HUES64 (cell line): Measurements from ENCODE around the gene VWA1.
A peak's percentile ranks its signal among the peaks of the same experiment; 100 is the strongest.
"Not testable (repeated sequence)": the region's sequence is repeated elsewhere in the genome, so short reads cannot be mapped to it uniquely, and the experiment has no call there.

ENCODE experiments used
- H3K27ac ChIP-seq: 2 replicates; pipeline ENCODE4 v1.7.0; 2013; ENCODE audit warnings: low read depth, low read length, inconsistent platforms
- H3K27me3 ChIP-seq: 2 replicates; pipeline ENCODE4 v1.6.1; 2013; ENCODE audit warnings: mild to moderate bottlenecking, low read length; ENCODE audit not compliant: insufficient read depth
- H3K36me3 ChIP-seq: 2 replicates; pipeline ENCODE4 v1.6.1; 2013; ENCODE audit warnings: mild to moderate bottlenecking, low read length; ENCODE audit not compliant: insufficient read depth
- H3K4me1 ChIP-seq: 2 replicates; pipeline ENCODE4 v1.6.1; 2013; ENCODE audit warnings: mild to moderate bottlenecking, low read length, moderate library complexity; ENCODE audit not compliant: insufficient read depth
- H3K4me3 ChIP-seq: 2 replicates; pipeline ENCODE4 v1.5.1; 2013; ENCODE audit warnings: mild to moderate bottlenecking, low read length, moderate library complexity
- H3K9ac ChIP-seq: 2 replicates; pipeline ENCODE4 v1.6.1; 2013; ENCODE audit warnings: mild to moderate bottlenecking, low read depth, low read length
- H3K9me3 ChIP-seq: 2 replicates; pipeline ENCODE4 v1.6.1; 2013; ENCODE audit warnings: low read depth, low read length; ENCODE audit not compliant: insufficient read depth
- WGBS: fragments of 150-250, 120-280 bp; methylation state at CpG from one replicate; pipeline ENCODE4 v1.1.7; 2013; ENCODE audit warnings: missing lambda C conversion rate; 5-methylcytosine and 5-hydroxymethylcytosine counted together

VWA1 gene

GRCh38 chr1:1468196-1468985 is 32.9 kb downstream of the VWA1 start:
- H3K36me3 ChIP-seq, H3K9me3 ChIP-seq, H3K9ac ChIP-seq, H3K4me1 ChIP-seq, H3K27me3 ChIP-seq, H3K4me3 ChIP-seq, H3K27ac ChIP-seq: not testable (repeated sequence)
- 91% methylated on average over 33 of the region's 44 CpGs for WGBS

DNA sequence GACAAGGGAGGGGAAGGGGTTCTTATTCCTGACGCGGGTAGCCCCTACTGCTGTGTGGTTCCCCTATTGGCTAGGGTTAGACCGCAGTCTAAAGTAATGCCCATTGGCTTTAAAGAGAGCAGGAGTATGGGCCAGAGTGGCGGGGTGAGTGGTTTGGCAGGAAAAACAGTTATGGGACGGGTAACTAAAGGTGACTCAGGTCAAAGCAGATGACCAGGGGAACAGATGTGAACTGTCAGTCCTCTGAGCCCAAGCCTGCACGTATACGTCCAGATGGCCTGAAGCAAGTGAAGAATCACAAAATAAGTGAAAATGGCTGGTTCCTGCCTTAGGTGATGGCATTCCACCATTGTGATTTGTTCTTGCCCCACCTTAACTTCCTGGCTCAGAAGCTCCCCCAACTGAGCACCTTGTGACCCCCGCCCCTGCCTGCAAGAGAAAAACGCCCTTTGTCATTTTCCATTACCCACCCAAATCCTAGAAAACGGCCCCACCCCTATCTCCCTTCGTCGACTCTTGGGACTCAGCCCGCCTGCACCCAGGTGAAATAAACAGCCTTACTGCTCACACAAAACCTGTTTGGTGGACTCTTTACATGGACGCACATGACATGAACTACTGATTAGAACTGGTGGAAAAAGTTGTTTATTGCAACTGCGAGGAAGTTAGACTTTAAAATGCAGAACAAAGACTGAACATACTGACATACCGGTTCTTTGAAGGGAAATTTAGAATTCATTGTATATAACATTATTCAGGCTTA is 35.3 kb downstream of the VWA1 start:
- Histone ChIP-seq H3K27ac (peak overlapping the region; percentile 81), H3K27me3 (no peaks in the 10 kb centered on the region), H3K4me3 (peak overlapping the region; percentile 98), H3K9ac (peak overlapping the region; percentile 89), H3K36me3 (no peaks in the 10 kb centered on the region), H3K9me3 (no peaks in the 10 kb centered on the region), H3K4me1 (peaks cover 6% of the 10 kb centered on the region; the same call in 1 of the 2 replicates)
- WGBS = 25% methylated on average over 15 of the region's 16 CpGs

GRCh38 chr1:1471389-1472052 is 36.0 kb downstream of the VWA1 start, which contains the start of gene ATAD3B:
Gene ATAD3B (plus strand): TSS chr1:1471765. CDS start chr1:1471885, 120 bp downstream.
- Histone ChIP-seq H3K9me3 (no peaks in the 10 kb centered on the region), H3K36me3 (no peaks in the 10 kb centered on the region), H3K27ac (peak within 1 kb of the TSS; percentile 81), H3K27me3 (no peaks in the 10 kb centered on the region), H3K4me3 (peak within 1 kb of the TSS; percentile 98), H3K9ac (peak within 1 kb of the TSS; percentile 89), H3K4me1 (peaks cover 6% of the 10 kb centered on the region; the same call in 1 of the 2 replicates)
- under 1% methylated on average over 87 of the region's 87 CpGs for WGBS

GRCh38 chr1:1472053-1472876 is 36.8 kb downstream of the VWA1 start:
- not testable (repeated sequence) for H3K4me1 ChIP-seq, H3K27me3 ChIP-seq, H3K36me3 ChIP-seq, H3K9me3 ChIP-seq, H3K27ac ChIP-seq
- Histone ChIP-seq H3K9ac (peak overlapping the region; percentile 84), H3K4me3 (peak overlapping the region; percentile 98)
- 4% methylated on average over 49 of the region's 65 CpGs for WGBS

GRCh38 chr1:1476011-1476410 is 40.5 kb downstream of the VWA1 start:
- H3K4me3 ChIP-seq, H3K9me3 ChIP-seq, H3K9ac ChIP-seq, H3K27me3 ChIP-seq, H3K27ac ChIP-seq, H3K4me1 ChIP-seq: not testable (repeated sequence)
- WGBS = 96% methylated on average over 13 of the region's 17 CpGs
- peaks cover 31% of the 10 kb centered on the region for H3K36me3 ChIP-seq

DNA sequence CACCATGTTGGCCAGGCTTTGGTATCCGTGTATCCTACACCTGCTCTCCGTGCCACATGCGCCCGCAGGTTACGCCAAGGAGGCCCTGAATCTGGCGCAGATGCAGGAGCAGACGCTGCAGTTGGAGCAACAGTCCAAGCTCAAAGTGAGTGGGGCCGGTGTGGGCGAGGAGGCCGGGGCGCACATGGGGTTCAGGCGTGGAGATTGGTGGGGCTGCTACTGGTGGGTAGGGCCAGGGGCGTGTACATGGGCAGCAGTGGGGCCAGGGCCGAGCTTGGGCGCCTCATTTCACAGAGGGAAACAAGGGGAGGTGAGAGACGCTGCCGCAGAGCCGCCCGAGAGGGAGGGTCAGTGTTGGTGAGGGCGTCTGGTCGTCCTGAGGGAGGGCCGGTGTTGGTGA is 41.7 kb downstream of the VWA1 start:
- Histone ChIP-seq H3K36me3 (peaks cover 34% of the 10 kb centered on the region), H3K27me3 (no peaks in the 10 kb centered on the region), H3K27ac (no peak overlapping the region), H3K4me3 (no peak overlapping the region), H3K9ac (no peak overlapping the region), H3K9me3 (no peaks in the 10 kb centered on the region), H3K4me1 (no peaks in the 10 kb centered on the region)
- WGBS = 95% methylated on average over 20 of the region's 22 CpGs

DNA sequence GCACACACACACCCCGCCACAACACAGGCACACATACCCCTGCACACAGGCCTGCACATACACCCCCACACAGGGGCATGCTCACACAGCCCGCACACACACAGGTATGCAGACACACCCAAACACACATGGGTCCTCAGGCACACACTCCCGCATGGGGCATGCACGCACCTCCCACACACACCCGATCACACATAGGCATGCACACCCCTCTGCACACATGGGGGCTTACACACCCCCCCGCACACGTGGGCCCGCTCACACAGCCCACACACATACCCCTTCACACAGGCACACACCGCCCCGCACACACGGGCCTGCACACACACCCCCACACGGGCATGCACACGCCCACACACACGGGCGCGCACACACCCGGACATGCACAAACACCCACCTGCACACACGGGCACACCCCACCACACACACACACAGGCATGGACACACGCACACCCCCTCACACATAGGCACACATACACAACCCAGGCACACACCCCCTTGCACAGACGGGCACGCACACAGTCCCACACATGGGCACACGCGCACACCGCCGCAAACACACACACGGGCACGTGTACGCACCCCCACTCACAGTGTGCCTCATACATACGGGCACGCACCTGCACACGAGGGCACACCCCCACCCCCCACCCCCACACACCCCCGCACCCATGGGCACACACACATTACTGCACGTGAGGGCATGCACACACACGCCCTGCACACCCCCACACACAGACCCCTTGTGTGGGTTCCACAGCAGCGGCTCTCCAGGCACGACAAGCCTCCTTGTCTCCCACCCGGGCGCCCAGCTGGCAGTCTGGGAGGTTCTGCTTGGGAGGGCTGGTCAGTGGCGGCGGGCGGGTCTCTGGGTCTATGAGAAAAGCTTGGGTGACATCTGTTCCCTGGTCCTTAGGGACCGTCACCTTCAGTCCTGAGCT is 44.3 kb downstream of the VWA1 start:
- no peak overlapping the region for H3K4me3 ChIP-seq
- 96% methylated on average over 42 of the region's 42 CpGs for WGBS
- no peaks in the 10 kb centered on the region for H3K9me3 ChIP-seq
- H3K36me3 ChIP-seq = peaks cover 57% of the 10 kb centered on the region
- no peaks in the 10 kb centered on the region for H3K27me3 ChIP-seq
- no peak overlapping the region for H3K9ac ChIP-seq
- H3K27ac ChIP-seq = no peak overlapping the region
- H3K4me1 ChIP-seq = no peaks in the 10 kb centered on the region

DNA sequence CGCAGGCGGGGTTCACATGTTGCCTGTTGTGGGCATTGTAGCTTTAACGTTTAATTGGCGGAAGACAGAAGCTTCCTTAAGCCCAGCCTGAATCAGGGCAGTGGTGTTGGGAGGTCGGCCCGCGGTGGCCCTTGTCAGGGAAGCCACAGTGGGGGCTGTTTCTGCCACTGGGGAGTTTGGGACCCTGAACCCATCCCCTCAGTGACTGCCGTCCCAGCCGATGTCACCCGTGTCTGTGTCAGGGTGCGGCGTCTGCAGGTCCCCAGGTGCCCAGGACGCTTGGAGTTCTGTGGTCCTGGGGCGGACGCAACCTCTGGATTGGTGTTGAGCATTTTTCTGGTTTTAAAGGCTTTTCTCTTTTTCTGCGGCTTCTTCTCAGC is 45.0 kb downstream of the VWA1 start:
- 96% methylated on average over 15 of the region's 16 CpGs for WGBS
- H3K4me3 ChIP-seq, H3K9me3 ChIP-seq, H3K9ac ChIP-seq, H3K27ac ChIP-seq, H3K27me3 ChIP-seq, H3K4me1 ChIP-seq: not testable (repeated sequence)
- H3K36me3 ChIP-seq = peaks cover 57% of the 10 kb centered on the region

DNA sequence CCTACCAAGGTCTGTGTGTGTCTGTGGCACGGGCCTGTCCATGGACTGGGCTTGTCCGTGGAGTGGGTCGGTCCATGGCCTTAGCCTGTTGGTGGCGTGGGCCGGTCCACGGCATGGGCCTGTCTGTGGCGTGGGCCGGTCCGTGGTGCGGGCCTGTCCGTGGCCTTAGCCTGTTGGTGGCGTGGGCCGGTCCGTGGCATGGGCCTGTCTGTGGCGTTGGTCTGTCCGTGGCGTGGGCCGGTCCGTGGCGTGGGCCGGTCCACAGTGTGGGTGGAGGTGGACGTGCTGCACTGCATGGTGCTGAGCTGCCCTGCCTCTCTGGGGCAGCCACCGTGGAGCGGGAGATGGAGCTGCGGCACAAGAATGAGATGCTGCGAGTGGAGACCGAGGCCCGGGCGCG is 46.3 kb downstream of the VWA1 start:
- 98% methylated on average over 26 of the region's 30 CpGs for WGBS
- not testable (repeated sequence) for H3K27me3 ChIP-seq, H3K9ac ChIP-seq, H3K4me3 ChIP-seq, H3K9me3 ChIP-seq, H3K4me1 ChIP-seq, H3K27ac ChIP-seq
- peaks cover 64% of the 10 kb centered on the region for H3K36me3 ChIP-seq

DNA sequence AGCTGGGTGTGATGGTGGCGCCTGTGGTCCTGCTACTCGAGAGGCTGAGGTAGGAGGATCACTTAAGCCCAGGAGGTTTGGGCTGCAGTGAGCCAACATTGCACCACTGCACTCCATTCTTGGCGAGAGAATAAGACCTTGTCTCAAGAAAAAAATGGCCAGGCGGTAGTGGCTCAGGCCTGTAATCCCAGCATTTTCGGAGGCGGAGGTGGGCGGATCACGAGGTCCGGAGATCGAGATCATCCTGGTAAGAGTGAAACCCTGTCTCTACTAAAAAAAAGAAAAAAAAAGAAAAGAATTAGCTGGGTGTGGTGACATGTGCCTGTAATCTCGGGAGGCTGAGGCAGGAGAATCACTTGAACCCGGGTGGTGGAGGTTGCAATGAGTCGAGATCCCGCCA is 47.4 kb downstream of the VWA1 start:
- H3K27ac ChIP-seq = no peak overlapping the region
- no peaks in the 10 kb centered on the region for H3K9me3 ChIP-seq
- no peak overlapping the region for H3K9ac ChIP-seq
- no peaks in the 10 kb centered on the region for H3K4me1 ChIP-seq
- peaks cover 62% of the 10 kb centered on the region for H3K36me3 ChIP-seq
- no peaks in the 10 kb centered on the region for H3K27me3 ChIP-seq
- WGBS = 97% methylated on average over 14 of the region's 14 CpGs
- H3K4me3 ChIP-seq = no peak overlapping the region
